ENCODE measurements around the gene GALNS. TPM values are rescaled to one million over a fixed set of nuclear protein-coding genes. Genes with fewer than 3 reads are reported as not detected.

Gene GALNS
- total and polyA plus RNA-seq, 9 donors: 14.0 to 40.4 (median 21.6) TPM

DNA sequence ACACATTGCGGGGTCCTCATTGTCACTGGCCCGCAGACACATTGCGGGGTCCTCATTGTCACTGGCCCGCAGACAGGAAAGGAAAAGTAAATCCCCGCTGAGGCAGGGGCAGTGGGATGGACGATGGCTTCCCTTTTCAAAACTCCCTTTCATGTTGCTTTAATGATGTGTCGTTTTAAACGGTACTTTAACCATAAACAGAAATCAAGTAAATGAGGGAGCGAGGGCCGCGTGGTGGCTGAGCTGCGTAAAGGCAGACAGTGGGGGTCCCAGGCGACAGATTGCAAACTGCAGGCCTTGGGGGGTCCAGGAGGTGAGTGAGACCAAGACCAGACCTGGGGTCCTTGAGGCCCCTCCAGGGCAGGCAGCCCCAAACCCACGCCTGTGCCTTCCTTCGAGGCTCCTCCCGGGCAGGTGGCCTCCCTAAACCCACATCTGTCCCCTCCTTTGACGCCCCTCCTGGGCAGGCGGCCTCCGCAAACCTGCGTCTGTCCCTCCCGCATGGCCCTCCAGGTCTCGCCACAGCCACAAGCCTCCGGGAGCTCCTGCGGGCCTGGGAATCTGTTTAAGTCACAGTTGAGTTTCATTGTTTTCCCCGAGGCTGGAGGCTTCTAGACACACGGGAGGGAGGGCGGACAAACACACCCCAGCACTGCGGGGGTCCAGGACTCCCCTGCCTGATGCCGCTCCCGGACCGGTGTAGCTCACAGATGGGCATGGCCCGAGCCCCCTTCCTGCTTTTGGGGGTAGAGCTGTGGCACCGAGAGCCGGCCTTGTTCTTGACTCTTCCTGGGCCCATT lies 79.1 kb downstream of the GALNS start:
- Histone ChIP-seq H3K4me1 (ENCODE audit: insufficient read depth) (peaks cover 36% of the 10 kb centered on the region), H3K27me3 (no peaks in the 10 kb centered on the region), H3K27ac (no peak overlapping the region), H3K36me3 (no peaks in the 10 kb centered on the region), H3K4me3 (no peak overlapping the region), H3K9me3 (no peaks in the 10 kb centered on the region)
- DNase-seq: no peak
- 84 to 87% (median 87%) methylated on average over 34 of the region's 34 CpGs for WGBS, 3 donors
- intact Hi-C loops (cut with DNase I): no loop called here
- TF ChIP-seq EP300 (IDR thresholded peaks at IDR 0.05) (no peak), POLR2A (IDR thresholded peaks at IDR 0.05) (no peak)
- TF ChIP-seq, protein P1, sequence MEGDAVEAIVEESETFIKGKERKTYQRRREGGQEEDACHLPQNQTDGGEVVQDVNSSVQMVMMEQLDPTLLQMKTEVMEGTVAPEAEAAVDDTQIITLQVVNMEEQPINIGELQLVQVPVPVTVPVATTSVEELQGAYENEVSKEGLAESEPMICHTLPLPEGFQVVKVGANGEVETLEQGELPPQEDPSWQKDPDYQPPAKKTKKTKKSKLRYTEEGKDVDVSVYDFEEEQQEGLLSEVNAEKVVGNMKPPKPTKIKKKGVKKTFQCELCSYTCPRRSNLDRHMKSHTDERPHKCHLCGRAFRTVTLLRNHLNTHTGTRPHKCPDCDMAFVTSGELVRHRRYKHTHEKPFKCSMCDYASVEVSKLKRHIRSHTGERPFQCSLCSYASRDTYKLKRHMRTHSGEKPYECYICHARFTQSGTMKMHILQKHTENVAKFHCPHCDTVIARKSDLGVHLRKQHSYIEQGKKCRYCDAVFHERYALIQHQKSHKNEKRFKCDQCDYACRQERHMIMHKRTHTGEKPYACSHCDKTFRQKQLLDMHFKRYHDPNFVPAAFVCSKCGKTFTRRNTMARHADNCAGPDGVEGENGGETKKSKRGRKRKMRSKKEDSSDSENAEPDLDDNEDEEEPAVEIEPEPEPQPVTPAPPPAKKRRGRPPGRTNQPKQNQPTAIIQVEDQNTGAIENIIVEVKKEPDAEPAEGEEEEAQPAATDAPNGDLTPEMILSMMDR (IDR thresholded peaks at IDR 0.05): no peak

DNA sequence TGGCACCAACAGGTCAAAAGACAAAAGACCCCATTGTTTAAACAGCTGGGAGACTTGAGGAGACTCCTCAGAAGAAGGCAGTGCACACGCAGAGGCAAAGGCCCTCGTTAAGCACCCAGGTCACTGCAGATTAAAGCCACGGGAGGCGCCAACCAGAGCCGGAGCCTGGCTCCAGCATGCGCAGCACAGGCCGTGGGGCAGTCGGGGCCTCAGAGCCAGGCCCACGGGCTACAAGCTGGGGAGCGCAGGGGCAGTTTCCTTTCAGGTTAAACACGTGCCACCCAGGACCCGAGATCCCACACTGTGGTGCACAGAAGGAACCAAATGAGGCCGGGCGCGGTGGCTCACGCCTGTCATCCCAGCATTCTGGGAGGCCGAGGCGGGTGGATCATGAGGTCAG lies 80.9 kb downstream of the GALNS start:
- Histone ChIP-seq H3K27me3 (no peaks in the 10 kb centered on the region), H3K4me1 (ENCODE audit: insufficient read depth) (peaks cover 44% of the 10 kb centered on the region), H3K27ac (no peak overlapping the region), H3K9me3 (no peaks in the 10 kb centered on the region), H3K4me3 (no peak overlapping the region), H3K36me3 (no peaks in the 10 kb centered on the region)
- intact Hi-C loops (cut with DNase I): no loop called here
- 90 to 92% (median 90%) methylated on average over 14 to 18 of the region's 18 CpGs for WGBS, 3 donors
- DNase-seq: no peak
- TF ChIP-seq, protein P1 (IDR thresholded peaks at IDR 0.05): no peak
- no peak for TF ChIP-seq POLR2A (IDR thresholded peaks at IDR 0.05)
- TF ChIP-seq EP300 (IDR thresholded peaks at IDR 0.05): no peak

DNA sequence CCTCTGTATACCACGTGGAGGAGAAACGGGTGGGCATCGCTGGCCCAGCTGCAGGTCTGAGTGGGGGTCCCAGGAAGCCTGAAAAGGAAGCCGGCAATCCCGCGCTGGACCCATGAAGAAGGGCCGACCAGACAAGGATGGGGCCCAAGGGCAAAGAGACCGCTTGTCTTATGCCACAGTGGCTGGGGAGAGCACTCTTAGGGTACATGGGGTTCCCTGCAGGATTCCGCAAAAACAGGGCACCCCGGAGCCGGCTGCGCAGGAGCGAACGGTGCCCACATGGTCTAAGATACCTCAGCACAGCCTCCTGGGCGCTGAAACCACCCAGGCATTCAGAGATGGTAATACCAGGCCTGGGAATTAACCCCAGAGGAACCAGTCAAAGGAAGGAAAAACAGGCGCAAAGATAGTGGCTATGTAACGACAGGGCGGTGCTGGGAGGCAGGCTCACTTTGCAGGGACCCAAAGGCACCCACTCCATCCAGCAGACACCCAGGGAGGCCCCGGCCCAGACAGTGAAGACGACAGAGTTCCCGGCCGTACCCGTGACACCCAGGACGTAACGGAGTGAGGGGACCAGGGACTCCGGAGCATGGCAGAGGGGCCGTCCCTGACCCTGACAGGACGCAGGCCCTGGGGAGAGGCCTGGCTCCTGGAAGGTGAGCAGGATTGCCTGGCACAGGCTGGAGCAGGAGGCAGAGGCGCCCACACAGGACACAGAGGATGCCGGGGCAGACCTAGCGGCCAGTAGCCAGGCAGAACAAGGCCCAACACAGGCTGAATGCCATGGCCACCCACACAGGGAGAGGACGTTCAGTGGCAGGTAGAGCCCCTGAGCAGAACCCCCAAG lies 82.0 kb downstream of the GALNS start:
- no peak for TF ChIP-seq EP300 (IDR thresholded peaks at IDR 0.05)
- no peak for TF ChIP-seq POLR2A (IDR thresholded peaks at IDR 0.05)
- TF ChIP-seq, protein P1 (IDR thresholded peaks at IDR 0.05): no peak
- Histone ChIP-seq H3K27ac (no peak overlapping the region), H3K36me3 (no peaks in the 10 kb centered on the region), H3K9me3 (no peaks in the 10 kb centered on the region), H3K27me3 (no peaks in the 10 kb centered on the region), H3K4me1 (ENCODE audit: insufficient read depth) (peaks cover 41% of the 10 kb centered on the region), H3K4me3 (no peak overlapping the region)
- WGBS, 3 donors: 89 to 95% (median 94%) methylated on average over 32 of the region's 32 CpGs
- no peak for DNase-seq
- intact Hi-C loops (cut with DNase I): no loop called here

DNA sequence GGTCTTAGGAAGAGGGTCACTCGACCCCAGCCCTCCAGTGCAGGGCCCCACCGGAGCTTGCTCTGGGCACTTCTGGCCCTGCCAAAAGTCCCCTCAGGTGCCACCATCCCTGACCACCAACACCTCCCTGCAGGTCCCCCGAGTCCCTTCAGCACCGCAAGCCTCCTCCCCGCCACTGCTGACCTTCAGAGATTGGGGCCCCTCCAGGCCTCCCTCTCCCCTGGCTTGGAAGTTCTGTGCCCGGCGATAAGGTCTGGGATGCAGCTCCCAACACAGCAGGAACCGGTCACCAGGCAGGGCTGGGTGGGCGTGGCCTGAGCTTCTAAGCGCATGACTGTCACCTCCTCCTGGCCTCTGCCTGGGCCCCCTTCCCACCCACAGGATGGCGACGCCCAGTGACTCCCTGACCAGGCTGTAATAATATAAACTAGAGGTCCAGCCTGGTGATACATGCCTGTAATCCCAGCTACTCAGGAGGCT lies 82.9 kb downstream of the GALNS start:
- Histone ChIP-seq H3K36me3 (no peaks in the 10 kb centered on the region), H3K4me1 (ENCODE audit: insufficient read depth) (peaks cover 39% of the 10 kb centered on the region), H3K27me3 (no peaks in the 10 kb centered on the region), H3K27ac (peak overlapping the region in 1 of 2 donors; percentile 48), H3K4me3 (no peak overlapping the region), H3K9me3 (no peaks in the 10 kb centered on the region)
- intact Hi-C loops (cut with DNase I): no loop called here
- peak in 4 of 5 donors; percentile 64 to 71 (median 68) for DNase-seq
- no peak for TF ChIP-seq POLR2A (IDR thresholded peaks at IDR 0.05)
- TF ChIP-seq, protein P1 (IDR thresholded peaks at IDR 0.05): no peak
- TF ChIP-seq EP300 (IDR thresholded peaks at IDR 0.05): no peak
- WGBS, 3 donors: 12 to 53% (median 22%) methylated on average over 12 of the region's 12 CpGs
